Mesendoderm (in vitro differentiated cells): ENCODE results near the gene SEC61A1.

Experiments used
- DNase-seq: peaks from one replicate; pipeline ENCODE4 v3.0.0; 2013
- H2AK5ac ChIP-seq: 2 replicates; pipeline ENCODE4 v1.6.1; 2013; ENCODE audit warnings: low read length, inconsistent platforms
- H2BK120ac ChIP-seq: 2 replicates; pipeline ENCODE4 v1.6.1; 2013; ENCODE audit warnings: low read depth, mild to moderate bottlenecking, low read length, moderate library complexity, mixed read lengths
- H2BK15ac ChIP-seq: replicated peaks from 2 replicates; pipeline ENCODE4 v1.6.1; 2013; ENCODE audit warnings: low read depth, mild to moderate bottlenecking, moderate library complexity
- H2BK5ac ChIP-seq: 2 replicates; pipeline ENCODE4 v1.6.1; 2013; ENCODE audit warnings: low read length, inconsistent platforms
- H3K18ac ChIP-seq: 2 replicates; pipeline ENCODE4 v1.6.1; 2013; ENCODE audit warnings: mild to moderate bottlenecking, low read length, mixed read lengths
- H3K23ac ChIP-seq: one replicate; pipeline ENCODE4 v1.6.1; 2013; ENCODE audit warnings: low read length
- H3K27ac ChIP-seq: 2 replicates; pipeline ENCODE4 v1.5.1; 2013; ENCODE audit warnings: low read depth, mild to moderate bottlenecking, inconsistent platforms, low read length, moderate library complexity
- H3K27me3 ChIP-seq: 2 replicates; pipeline ENCODE4 v1.6.1; 2013; ENCODE audit warnings: low read length, control low read depth, mild to moderate bottlenecking, inconsistent platforms; ENCODE audit not compliant: insufficient read depth, poor library complexity
- H3K36me3 ChIP-seq: 2 replicates; pipeline ENCODE4 v1.6.1; 2013; ENCODE audit warnings: low read length, inconsistent platforms; ENCODE audit not compliant: control insufficient read depth, insufficient read depth
- H3K4ac ChIP-seq: one replicate; pipeline ENCODE4 v1.6.1; 2013; ENCODE audit warnings: low read depth, mild to moderate bottlenecking, low read length, moderate library complexity
- H3K4me1 ChIP-seq: 2 replicates; pipeline ENCODE4 v1.6.1; 2013; ENCODE audit warnings: low read depth, low read length, inconsistent platforms; ENCODE audit not compliant: control insufficient read depth
- H3K4me2 ChIP-seq: 2 replicates; pipeline ENCODE4 v1.6.1; 2013; ENCODE audit warnings: low read length
- H3K4me3 ChIP-seq: 2 replicates; pipeline ENCODE4 v1.5.1; 2013; ENCODE audit warnings: mild to moderate bottlenecking, low read length
- H3K56ac ChIP-seq: one replicate; pipeline ENCODE4 v1.6.1; 2013; ENCODE audit warnings: low read length
- H3K79me1 ChIP-seq: 2 replicates; pipeline ENCODE4 v1.6.1; 2013; ENCODE audit warnings: low read length, inconsistent platforms
- H3K79me2 ChIP-seq: 2 replicates; pipeline ENCODE4 v1.6.1; 2013; ENCODE audit warnings: mild to moderate bottlenecking, low read length; ENCODE audit not compliant: control insufficient read depth, insufficient read depth
- H3K9ac ChIP-seq: 2 replicates; pipeline ENCODE4 v1.6.1; 2013; ENCODE audit warnings: low read length, inconsistent platforms
- H4K5ac ChIP-seq: one replicate; pipeline ENCODE4 v1.6.1; 2013; ENCODE audit warnings: low read length
- H4K8ac ChIP-seq: one replicate; pipeline ENCODE4 v1.6.1; 2013; ENCODE audit warnings: low read depth, mild to moderate bottlenecking, control low read depth, low read length, moderate library complexity
- WGBS: extraction: QIAGEN DNeasy Blood & Tissue Kit; methylation state at CpG from one replicate; pipeline ENCODE4 v1.1.7; 2013; ENCODE audit warnings: low lambda C conversion rate, missing lambda C conversion rate; ENCODE audit not compliant: insufficient coverage; ENCODE audit errors: extremely low coverage; 5-methylcytosine and 5-hydroxymethylcytosine counted together

The SEC61A1 gene

GRCh38 chr3:128089135-128089534, 36.9 kb downstream of the SEC61A1 start:
- no peaks in the 10 kb centered on the region for H3K27me3 ChIP-seq
- H3K4ac ChIP-seq = no peak overlapping the region
- no peak overlapping the region for H3K56ac ChIP-seq
- no peak overlapping the region for H3K27ac ChIP-seq
- no peak overlapping the region for H3K9ac ChIP-seq
- no peak overlapping the region for H3K4me3 ChIP-seq
- H3K79me2 ChIP-seq = no peaks in the 10 kb centered on the region
- no CpG with 5 or more reads among the region's 1 CpG for WGBS
- H2AK5ac ChIP-seq = no peak overlapping the region
- H3K79me1 ChIP-seq = peaks cover 3% of the 10 kb centered on the region
- DNase-seq = no peak
- peaks cover 5% of the 10 kb centered on the region for H3K36me3 ChIP-seq
- no peak overlapping the region for H2BK15ac ChIP-seq
- no peak overlapping the region for H3K4me2 ChIP-seq
- no peak overlapping the region for H4K8ac ChIP-seq
- no peak overlapping the region for H3K18ac ChIP-seq
- H3K4me1 ChIP-seq = no peaks in the 10 kb centered on the region
- H2BK5ac ChIP-seq = no peak overlapping the region
- no peak overlapping the region for H3K23ac ChIP-seq
- no peak overlapping the region for H2BK120ac ChIP-seq
- H4K5ac ChIP-seq = no peak overlapping the region

GRCh38 chr3:128091586-128091985, 39.3 kb downstream of the SEC61A1 start:
- Histone ChIP-seq H3K4me3 (no peak overlapping the region), H2BK5ac (no peak overlapping the region), H2BK120ac (no peak overlapping the region), H4K5ac (no peak overlapping the region), H3K36me3 (peaks cover 8% of the 10 kb centered on the region), H3K79me2 (no peaks in the 10 kb centered on the region), H3K23ac (no peak overlapping the region), H2AK5ac (no peak overlapping the region), H3K27me3 (no peaks in the 10 kb centered on the region), H2BK15ac (no peak overlapping the region), H3K4me1 (no peaks in the 10 kb centered on the region), H3K4ac (no peak overlapping the region), H3K4me2 (no peak overlapping the region), H3K56ac (no peak overlapping the region), H3K9ac (no peak overlapping the region), H3K18ac (no peak overlapping the region), H4K8ac (no peak overlapping the region), H3K27ac (no peak overlapping the region), H3K79me1 (peaks cover 3% of the 10 kb centered on the region)
- DNase-seq = no peak
- WGBS = no CpG with 5 or more reads among the region's 2 CpGs

DNA sequence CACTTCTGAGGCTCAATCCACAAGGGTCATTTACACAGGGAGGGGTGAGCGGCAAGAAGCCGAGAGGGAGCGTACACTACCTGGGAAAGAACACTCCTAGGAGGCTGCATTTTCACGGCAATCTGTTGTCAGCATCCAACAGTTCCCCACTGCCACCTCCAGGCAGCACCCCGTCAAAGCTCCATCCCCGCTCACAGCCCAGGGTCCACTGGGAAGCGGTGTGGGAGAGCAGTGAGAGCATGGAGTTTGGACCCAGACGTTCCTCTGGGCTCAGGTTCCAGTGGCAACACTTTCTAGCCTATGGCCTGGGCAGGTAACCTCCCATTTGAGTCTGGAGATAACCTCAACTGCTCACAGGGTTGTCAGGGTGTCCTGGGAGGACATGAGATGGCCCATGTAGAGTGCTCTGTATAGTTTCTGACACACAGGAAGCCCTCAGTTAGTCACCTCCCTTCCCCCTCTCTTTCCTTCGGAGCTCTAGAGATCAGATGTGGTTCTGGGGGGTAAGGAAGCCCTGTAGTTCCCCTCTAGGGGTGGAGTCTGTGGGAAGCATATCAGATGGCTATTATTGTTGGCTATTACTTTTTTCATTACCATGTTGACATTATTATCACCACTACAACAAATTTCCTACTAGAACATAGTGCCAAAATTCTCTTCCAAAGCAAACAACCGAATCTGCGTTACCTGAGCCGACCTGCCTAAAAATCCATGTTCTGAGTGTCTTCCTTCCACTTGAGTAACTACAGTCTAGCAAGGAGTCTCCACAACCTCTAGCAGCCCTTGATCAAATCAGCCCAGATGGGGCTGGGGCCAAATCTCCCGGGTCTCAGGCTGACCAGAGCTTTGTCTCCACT, 42.3 kb downstream of the SEC61A1 start:
- no CpG with 5 or more reads among the region's 13 CpGs for WGBS
- DNase-seq = no peak

GRCh38 chr3:128095222-128095703, 43.0 kb downstream of the SEC61A1 start:
- Histone ChIP-seq H3K4ac (no peak overlapping the region), H3K56ac (no peak overlapping the region), H3K4me1 (no peaks in the 10 kb centered on the region), H4K5ac (no peak overlapping the region), H3K4me3 (no peak overlapping the region), H2BK15ac (no peak overlapping the region), H3K79me2 (no peaks in the 10 kb centered on the region), H3K27ac (no peak overlapping the region), H2BK120ac (no peak overlapping the region), H3K9ac (no peak overlapping the region), H3K4me2 (no peak overlapping the region), H3K36me3 (peaks cover 24% of the 10 kb centered on the region), H4K8ac (no peak overlapping the region), H3K18ac (no peak overlapping the region), H2BK5ac (no peak overlapping the region), H3K27me3 (no peaks in the 10 kb centered on the region), H3K23ac (no peak overlapping the region), H2AK5ac (no peak overlapping the region), H3K79me1 (peaks cover 3% of the 10 kb centered on the region)
- peak; percentile 89 for DNase-seq
- no CpG with 5 or more reads among the region's 6 CpGs for WGBS

More for the DNA sequence above, 42.3 kb downstream of the SEC61A1 start:
- Histone ChIP-seq H3K36me3 (peaks cover 20% of the 10 kb centered on the region), H3K79me1 (peaks cover 3% of the 10 kb centered on the region), H2BK120ac (no peak overlapping the region), H3K79me2 (no peaks in the 10 kb centered on the region), H4K5ac (no peak overlapping the region), H3K18ac (no peak overlapping the region), H4K8ac (no peak overlapping the region), H3K9ac (no peak overlapping the region), H3K23ac (no peak overlapping the region), H3K4me1 (no peaks in the 10 kb centered on the region), H3K27ac (no peak overlapping the region), H2BK5ac (no peak overlapping the region), H3K56ac (no peak overlapping the region), H2BK15ac (no peak overlapping the region), H3K27me3 (no peaks in the 10 kb centered on the region), H2AK5ac (no peak overlapping the region), H3K4me2 (no peak overlapping the region), H3K4me3 (no peak overlapping the region), H3K4ac (no peak overlapping the region)

DNA sequence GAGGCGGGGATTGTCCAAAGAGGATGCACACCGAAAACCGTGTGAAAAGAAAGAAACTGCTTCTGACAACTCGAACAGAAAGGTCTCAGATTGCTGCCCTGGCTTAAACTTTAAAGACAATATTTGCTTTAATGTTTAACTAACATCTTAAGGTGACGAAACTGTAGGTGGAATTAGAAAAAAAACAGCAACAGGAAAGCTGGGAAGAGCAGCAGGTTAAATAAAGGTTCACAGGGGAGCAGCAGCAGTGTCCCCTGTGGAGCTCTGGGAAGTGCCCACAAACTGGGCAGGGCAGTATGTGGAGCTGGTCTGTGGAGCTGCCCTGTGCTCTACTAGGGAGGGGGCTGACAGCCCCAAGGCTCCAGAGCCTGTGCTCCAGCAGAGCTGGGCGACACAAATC, 46.0 kb downstream of the SEC61A1 start:
- H2BK120ac ChIP-seq = no peak overlapping the region
- H3K4ac ChIP-seq = no peak overlapping the region
- H3K4me2 ChIP-seq = no peak overlapping the region
- H2AK5ac ChIP-seq = no peak overlapping the region
- H3K79me1 ChIP-seq = no peaks in the 10 kb centered on the region
- H3K27ac ChIP-seq = peak overlapping the region; percentile 30
- H3K36me3 ChIP-seq = peaks cover 24% of the 10 kb centered on the region
- H4K8ac ChIP-seq = no peak overlapping the region
- DNase-seq = no peak
- no peak overlapping the region for H3K18ac ChIP-seq
- H3K9ac ChIP-seq = no peak overlapping the region
- H2BK5ac ChIP-seq = no peak overlapping the region
- H3K79me2 ChIP-seq = no peaks in the 10 kb centered on the region
- H4K5ac ChIP-seq = no peak overlapping the region
- no peak overlapping the region for H3K23ac ChIP-seq
- no peak overlapping the region for H3K4me3 ChIP-seq
- H3K4me1 ChIP-seq = no peaks in the 10 kb centered on the region
- H2BK15ac ChIP-seq = no peak overlapping the region
- no peak overlapping the region for H3K56ac ChIP-seq
- no peaks in the 10 kb centered on the region for H3K27me3 ChIP-seq
- WGBS = no CpG with 5 or more reads among the region's 6 CpGs
